Measurements from ENCODE around the gene ABHD15.

Gene ABHD15

DNA sequence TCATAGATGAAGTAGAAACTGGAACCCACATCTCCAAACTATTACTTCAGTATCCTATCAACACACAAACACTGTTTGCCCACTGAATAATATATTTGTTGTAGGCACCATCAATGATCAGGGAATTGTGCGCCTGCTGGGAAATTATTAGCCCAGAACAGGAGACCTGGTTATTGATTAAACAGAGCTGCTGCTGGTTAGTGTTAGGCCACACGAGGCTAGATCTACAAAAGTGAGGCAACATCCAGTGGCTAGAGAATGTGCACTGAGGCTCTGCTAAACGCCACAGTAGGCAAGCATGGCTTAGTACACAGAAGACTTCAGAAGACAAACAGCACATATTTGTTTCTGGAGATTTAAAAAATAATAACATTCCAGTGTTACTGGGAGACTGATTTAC, 11.0 kb downstream of the ABHD15 start:
- TF ChIP-seq, protein P1, sequence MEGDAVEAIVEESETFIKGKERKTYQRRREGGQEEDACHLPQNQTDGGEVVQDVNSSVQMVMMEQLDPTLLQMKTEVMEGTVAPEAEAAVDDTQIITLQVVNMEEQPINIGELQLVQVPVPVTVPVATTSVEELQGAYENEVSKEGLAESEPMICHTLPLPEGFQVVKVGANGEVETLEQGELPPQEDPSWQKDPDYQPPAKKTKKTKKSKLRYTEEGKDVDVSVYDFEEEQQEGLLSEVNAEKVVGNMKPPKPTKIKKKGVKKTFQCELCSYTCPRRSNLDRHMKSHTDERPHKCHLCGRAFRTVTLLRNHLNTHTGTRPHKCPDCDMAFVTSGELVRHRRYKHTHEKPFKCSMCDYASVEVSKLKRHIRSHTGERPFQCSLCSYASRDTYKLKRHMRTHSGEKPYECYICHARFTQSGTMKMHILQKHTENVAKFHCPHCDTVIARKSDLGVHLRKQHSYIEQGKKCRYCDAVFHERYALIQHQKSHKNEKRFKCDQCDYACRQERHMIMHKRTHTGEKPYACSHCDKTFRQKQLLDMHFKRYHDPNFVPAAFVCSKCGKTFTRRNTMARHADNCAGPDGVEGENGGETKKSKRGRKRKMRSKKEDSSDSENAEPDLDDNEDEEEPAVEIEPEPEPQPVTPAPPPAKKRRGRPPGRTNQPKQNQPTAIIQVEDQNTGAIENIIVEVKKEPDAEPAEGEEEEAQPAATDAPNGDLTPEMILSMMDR (IDR thresholded peaks at IDR 0.05; ENCODE audit: insufficient read depth, missing control alignments), result no peak
- DNase-seq (ENCODE audit: insufficient read length, low spot score) (no peak), FAIRE-seq (no peak)

DNA sequence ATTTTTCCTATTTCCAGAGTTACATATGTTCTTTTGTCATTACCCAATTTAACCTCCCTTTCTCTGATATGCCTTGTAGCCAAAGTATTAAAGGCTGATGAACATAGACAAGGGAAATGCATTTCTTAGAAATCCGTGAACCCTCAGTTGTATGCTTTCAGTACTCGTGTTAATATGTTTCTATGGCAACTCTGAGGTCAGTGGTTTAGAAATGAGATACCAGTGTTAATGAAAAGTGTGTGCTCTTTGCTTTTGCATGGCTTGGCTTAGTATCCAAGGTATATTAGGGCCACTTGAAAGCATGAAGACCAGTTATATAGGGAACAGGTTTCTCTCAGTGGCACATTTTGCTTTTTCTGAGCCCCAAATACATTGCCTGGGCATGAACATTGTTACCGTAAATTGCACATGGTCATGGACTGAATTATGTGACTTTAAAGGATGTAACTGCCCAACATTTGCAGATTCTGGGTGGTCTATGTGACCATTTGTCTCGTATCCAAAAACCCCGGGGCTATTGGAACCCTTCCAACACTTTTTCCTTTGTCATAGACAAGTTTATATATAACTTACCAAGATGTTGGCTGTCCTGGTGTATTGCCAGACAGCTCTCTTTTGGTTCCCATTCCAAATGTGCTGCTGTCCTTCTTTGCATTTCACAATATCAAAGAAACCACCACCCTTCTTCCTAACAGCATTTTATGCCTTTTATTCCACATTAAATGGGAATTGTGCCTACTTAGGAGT, 17.5 kb downstream of the ABHD15 start:
- TF ChIP-seq, protein P1 (IDR thresholded peaks at IDR 0.05; ENCODE audit: insufficient read depth, missing control alignments), result no peak
- FAIRE-seq (no peak), DNase-seq (ENCODE audit: insufficient read length, low spot score) (no peak)

DNA sequence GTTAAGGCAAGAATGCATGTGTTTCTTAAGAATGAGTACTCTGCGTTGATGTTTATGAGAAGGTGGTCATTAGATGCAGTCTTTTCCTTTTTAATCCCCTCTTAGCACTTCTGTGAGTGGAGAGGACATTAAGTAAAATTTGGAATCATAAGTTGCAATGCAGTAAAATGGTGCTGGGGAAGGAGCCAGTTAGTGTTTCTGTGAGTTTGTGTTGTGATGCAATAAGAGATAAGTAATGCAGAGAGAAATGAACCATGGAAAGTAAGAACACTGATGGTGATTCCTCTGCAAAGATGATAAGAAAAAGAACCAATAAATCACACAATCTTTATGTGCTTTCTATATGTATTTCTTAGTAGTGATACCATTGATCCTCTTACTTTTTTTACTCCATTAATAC, 20.0 kb downstream of the ABHD15 start:
- no peak for FAIRE-seq
- no peak for DNase-seq (ENCODE audit: insufficient read length, low spot score)
- TF ChIP-seq, protein P1 (IDR thresholded peaks at IDR 0.05; ENCODE audit: insufficient read depth, missing control alignments), result no peak

DNA sequence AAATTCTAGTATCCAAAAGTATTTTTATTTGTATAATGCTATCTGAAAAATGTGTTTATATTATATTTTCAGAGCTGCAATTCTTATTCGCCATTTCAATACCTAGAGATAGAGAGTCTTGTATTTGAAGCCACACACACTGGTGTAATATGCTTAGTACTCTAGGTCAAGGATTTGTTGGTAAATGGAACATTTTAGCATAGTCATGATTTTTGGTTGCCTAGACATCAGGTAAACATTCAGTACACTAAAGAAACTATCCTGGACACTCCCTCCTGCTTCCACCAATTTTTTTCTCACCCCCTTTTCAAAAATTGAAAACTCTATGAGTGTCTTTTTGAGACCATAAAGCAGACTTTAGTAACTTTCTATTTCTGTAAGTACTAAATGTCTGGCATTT, 20.8 kb downstream of the ABHD15 start:
- FAIRE-seq (no peak), DNase-seq (ENCODE audit: insufficient read length, low spot score) (no peak)
- TF ChIP-seq, protein P1 (IDR thresholded peaks at IDR 0.05; ENCODE audit: insufficient read depth, missing control alignments), result no peak

DNA sequence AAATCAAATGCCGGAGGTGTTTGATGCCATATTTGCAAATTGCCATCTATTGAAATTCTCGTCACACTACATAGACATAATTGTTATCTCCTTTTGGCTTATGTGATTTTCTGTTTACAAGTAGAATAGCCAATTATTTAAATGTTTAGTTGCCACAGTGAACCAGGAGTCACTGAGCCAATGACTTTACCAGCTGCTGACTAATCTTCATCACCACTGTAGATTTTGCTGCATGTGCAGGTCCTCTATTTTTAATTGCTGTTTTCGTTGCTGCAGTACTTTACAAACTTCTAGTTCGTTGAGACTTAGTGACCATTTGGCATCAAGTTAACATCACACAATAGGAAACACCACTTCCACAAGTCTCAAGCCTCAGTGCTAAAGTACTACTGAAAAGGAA, 22.8 kb downstream of the ABHD15 start:
- FAIRE-seq, result no peak
- TF ChIP-seq, protein P1 (IDR thresholded peaks at IDR 0.05; ENCODE audit: insufficient read depth, missing control alignments), result no peak
- DNase-seq (ENCODE audit: insufficient read length, low spot score), result no peak

DNA sequence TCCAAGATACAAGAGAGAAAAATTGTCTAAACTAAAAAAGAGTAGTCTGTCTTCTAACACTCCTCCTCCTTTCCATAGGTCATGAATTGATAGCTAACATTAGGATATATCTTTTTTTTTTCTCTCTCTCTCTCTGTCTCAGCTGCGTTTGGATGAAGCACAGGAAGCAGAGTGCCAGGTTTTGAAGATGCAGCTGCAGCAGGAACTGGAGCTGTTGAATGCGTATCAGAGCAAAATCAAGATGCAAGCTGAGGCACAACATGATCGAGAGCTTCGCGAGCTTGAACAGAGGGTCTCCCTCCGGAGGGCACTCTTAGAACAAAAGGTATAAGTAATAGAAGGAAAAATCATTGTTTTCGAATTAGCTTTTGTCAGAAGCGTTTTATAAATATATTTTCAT, 32.9 kb downstream of the ABHD15 start:
- DNase-seq (ENCODE audit: insufficient read length, low spot score) (no peak), FAIRE-seq (no peak)
- TF ChIP-seq, protein P1 (IDR thresholded peaks at IDR 0.05; ENCODE audit: insufficient read depth, missing control alignments), result no peak

DNA sequence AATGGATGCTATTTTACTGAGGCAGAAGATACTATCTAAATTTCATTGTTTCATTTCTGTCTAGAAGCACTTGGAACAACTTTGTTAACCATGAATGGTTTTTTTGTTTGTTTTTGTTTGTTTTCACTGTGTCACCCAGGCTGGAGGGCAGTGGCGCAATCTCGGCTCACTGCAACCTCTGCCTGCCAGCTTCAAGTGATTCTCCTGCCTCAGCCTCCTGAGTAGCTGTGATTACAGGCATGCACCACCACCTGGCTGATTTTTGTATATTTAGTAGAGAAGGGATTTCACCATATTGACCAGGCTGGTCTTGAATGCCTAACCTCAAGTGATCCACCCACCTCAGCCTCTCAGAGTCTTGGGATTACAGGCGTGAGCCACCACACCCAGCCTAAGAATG, 40.5 kb downstream of the ABHD15 start:
- TF ChIP-seq, protein P1 (IDR thresholded peaks at IDR 0.05; ENCODE audit: insufficient read depth, missing control alignments), result no peak
- DNase-seq (ENCODE audit: insufficient read length, low spot score), result no peak
- FAIRE-seq, result no peak

Data from D721Med (cell line).